HG03457 (cell line): ENCODE results near the gene NAIF1.
"Not testable (repeated sequence)": the region's sequence is repeated elsewhere in the genome, so short reads cannot be mapped to it uniquely, and the experiment has no call there.

Experiments
- ATAC-seq: cut with Tn5 transposase; IDR thresholded peaks from one replicate; pipeline ENCODE4 v1.9.1; 2021; ENCODE audit warnings: moderate number of reproducible peaks; ENCODE audit not compliant: unreplicated experiment

NAIF1 gene

DNA sequence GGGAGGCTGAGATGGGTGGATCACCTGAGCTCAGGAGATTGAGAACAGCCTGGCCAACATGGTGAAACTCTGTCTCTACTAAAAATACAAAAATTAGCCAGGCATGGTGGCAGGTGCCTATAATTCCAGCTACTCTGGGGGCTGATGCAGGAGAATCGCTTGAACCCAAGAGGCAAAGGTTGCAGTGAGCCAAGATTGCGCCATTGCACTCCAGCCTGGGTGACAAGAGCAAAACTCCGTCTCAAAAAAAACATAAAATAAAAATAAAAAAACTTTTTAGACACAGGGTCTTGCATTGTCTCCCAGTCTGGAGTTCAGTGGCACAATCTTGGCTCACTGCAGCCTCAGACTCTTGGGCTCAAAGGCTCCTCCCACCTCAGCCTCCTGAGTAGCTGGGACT, 30.6 kb downstream of the NAIF1 start:
- ATAC-seq: not testable (repeated sequence)

DNA sequence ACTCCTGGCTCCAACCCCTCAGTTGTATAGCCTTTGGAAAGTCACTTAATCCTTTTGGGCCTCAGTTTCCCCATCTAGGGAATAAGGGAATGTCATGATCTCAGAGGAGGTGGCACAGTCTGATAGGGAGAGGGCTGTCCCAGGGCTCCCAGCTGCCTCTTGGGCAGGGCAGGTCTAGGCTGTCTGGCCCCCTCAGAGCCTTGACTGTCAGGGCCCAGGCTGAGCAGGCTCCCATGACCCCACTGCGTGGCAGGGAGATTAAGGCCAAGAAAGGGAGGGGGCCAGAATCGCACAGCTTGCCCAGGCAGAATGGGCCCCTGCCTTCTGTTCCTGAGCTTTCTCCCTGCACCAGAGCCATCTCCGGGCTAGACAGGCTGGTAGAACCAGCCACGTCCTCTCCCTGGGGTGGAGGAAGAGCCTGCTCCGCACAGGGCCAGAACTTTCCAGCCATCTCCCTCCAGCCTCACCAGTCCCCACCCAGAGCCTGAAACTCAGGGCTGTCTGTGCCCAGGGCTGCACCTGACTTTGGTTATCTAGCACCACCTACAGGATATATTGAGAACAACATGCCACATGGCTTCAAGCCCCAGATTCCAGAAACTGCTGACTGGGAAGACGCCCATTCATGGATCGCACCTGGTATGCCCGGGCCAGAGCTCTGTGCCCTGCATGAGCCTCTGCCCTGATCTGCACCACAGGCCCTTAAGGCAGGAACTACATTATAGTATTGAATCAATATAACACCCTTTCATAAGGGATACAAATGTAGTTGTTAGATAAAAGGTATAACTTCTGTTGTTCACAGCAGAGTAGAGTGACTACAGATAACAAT, 32.1 kb downstream of the NAIF1 start:
- no peak for ATAC-seq

DNA sequence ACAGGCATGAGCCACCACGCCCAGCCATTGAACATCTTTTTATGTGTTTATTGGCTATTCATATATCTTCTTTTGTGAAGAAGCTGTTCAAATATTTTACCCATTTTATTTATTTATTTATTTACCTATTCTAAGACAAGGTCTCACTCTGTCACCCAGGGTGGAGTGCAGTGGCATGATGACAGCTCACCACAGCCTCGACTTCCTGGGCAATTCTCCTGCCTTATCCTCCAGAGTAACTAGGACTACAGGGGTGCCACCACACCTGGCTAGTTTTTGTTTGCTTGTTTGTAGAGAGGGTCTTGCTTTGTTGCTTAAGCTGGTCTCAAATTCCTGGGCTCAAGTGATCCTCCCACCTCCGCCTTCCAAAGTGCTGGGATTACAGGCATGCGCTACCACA, 33.5 kb downstream of the NAIF1 start:
- ATAC-seq: no peak

DNA sequence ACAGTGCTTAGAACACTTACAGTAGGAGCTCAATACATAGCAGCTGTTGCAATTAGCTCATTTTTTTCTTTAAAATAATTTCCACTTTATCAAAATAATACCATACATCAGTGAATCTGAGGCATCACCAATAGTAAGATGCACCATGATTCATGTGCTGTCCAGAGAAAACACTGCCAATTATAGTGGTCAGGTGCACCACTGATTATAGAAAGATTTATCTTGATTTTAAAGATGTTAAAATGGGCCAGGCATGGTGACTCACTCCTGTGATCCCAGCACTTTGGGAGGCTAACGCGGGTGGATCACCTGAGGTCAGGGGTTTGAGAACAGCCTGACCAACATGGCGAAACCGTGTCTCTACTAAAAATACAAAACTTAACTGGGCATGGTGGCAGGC, 39.4 kb downstream of the NAIF1 start:
- no peak for ATAC-seq

DNA sequence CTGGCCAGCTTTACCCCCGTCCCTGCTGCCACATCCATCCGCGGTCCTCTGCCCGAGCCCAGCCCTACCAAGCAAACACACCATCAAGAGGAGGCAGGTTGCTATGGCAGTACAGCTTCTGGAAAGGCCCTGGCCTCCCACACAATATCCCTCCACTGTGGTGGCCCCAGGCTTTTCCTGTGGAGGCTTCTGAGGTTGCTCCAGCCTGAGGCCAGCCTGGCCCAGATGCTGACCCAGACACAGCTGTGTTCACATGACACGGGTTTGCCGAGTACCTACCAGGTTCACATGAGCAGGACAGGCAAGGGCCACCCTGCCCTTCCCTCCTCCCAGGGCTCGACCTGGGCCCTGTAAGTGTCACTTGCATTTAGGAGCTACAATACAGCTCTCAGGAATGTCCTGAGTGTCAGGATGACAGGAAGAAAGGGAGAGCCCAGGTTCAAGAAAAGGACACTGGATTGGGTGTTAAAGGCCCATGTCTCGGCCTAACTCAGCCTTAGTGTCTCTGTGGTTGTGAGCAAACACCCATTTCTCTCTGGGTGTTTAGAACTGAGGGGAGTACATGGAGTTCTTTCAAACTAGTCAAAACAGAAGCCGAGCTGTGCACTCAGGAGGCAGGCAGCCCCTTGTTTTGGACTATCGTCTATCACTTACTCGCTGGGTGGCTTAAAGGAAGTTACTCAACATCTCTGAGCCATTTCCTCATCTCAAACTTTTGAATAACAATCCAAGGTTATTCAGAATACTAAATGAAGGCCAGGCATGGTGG, 40.2 kb downstream of the NAIF1 start:
- no peak for ATAC-seq

DNA sequence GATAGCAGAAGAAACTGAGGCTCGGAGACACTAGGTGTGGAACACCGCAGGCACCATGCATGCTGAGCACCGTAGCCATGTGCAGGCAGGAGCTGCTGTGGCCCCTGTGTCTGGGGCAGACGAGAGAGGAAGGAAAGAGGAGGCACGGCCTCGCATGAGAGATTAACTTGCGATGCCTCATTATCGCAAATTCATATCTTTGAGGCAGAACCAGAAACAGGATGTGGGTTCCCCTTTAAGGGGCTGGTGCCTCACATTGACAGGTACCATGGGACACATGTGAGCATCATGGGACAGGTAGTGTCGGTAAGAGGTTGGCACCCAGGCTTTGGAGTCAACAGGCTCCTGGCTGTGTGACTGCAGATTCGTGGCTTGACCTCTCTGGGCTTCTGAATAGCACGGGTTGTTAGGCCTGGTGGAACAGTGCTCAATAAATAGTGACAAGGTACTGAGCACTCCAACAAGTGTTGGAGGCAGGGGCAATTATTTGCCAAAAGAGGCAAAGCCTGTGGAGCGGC, 40.8 kb downstream of the NAIF1 start:
- ATAC-seq: no peak

DNA sequence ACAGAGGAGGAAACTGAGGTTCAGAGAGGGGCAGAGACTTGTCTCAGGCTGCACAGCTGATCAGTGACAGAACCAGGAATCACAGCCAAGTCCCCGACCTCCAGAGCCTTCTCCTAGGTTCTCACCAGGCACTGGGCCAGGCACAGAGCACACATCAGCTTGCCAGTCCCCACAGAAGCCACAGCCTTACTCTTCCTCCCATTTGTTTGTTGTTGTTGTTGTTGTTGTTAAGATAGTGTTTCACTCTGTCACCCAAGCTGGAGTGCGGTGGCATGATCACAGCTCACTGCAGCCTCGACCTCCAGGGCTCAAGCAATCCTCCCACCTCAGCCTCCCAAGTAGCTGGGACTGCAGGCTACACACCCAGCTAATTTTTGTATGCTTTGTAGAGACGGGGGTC, 41.4 kb downstream of the NAIF1 start:
- no peak for ATAC-seq

DNA sequence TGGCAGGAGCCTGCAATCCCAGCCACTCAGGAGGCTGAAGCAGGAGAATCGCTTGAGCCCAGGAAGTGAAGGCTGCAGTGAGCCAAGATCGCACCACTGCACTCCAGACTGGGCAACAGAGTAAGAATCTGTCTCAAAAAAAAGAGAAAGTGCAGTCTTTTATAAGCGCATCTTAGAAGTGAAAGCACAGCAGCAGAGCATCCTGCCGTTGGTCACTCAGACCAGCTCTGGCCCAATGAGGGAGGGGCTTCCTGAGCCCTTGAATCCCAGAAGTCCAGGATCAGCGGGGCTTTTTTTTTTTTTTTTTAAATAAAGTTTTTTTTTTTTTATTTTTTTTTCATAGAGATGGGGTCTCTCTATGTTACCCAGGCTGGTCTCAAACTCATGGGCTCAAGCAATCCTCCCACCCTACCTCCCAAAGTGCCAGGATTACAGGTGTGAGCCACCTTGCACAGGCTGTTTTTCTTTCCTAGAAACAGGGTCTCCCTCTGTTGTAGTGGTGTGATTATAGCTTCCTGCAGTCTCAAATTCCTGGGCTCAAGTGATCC, 42.3 kb downstream of the NAIF1 start:
- ATAC-seq: no peak

DNA sequence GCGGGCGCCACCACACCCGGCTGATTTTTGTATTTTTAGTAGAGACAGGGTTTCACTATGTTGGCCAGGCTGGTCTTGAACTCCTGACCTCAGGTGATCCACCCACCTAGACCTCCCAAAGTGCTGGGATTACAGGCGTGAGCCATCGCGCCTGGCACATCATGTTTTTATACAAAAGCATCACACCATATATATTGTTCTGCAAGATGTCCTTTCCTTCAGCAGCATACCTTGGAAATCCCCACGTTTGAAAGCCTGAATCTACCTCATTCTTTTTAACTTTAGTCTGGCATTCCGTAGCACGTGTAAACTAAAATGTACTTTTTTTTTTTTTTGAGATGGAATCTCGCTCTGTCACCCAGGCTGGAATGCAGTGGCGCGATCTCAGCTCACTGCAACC, 43.4 kb downstream of the NAIF1 start:
- ATAC-seq: not testable (repeated sequence)

DNA sequence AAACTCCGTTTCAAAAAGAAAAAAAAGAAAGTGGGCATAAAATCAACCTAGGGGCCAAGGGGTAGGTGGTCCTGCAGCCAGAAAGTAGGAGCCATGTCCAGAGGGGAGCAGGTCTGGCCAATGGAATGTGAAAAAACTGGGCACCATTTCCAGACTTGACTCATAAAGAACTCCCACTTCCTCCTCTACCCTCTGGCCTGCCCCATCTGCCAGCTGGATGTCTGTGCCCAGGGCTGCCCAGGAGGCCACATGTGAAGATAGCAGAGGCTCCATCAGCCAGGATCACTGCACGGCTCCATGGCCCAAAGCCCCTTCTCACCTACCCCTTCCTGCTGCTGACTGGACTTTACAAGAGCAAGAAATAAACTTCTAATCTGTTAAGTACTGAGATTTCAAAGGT, 44.2 kb downstream of the NAIF1 start:
- no peak for ATAC-seq

DNA sequence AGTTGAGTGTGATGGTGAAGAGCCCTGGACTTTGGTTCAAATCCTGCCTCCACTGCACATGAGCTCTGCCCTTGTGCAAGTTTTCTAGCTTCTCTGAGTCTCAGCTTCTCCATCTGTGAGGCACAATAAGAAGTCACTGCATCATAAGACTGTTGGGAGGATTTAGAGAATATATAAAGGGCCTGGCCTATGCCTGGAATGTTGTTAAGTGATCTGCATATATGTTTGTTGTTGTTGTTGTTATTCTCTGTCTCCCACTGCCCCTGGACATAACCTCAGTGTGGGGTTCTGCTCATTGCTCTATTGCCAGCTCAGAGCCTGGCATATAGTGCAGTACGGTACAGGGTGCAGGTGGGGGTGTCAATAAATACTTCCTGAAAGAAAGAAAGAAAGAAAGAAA, 46.0 kb downstream of the NAIF1 start:
- no peak for ATAC-seq

DNA sequence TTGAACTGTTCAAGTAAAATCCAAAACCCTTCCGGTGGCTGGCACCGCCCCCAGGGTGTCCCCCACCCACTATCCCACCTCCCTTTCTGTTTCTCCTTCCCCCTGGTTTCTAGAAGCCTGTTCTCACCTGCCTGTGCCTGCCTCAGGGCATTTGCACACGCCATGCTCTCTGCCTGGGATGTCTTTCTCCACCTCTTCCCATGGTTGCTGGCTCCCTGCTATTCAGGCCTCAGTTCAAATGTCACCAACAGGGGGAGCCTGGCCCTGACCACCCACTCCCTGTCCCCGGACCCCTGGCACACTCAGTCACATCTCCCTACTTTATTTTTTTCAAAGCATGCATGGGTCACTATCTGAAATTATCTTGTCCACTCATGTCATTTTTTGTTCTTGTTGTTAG, 46.4 kb downstream of the NAIF1 start:
- no peak for ATAC-seq

DNA sequence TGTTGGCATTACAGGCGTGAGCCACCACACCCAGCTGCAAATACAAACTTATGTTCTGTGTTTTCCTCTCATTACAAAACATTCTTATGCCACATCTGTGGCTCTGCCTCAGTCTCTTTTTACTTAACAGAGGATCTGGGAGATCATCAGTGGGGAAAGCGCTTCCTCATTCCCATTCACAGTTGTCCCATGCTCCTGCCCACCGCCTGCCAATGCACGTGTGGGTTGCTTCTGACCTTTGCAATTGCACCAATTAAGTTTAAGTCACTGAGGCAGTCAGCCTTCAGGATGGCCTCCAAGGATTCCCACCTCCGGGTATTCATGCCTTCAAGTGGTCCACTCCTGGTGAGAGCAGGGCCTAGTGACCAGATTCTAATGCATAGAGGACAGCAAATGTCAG, 51.4 kb downstream of the NAIF1 start:
- no peak for ATAC-seq
